Breast epithelium (tissue), 4 donors: ENCODE results near the gene MAMSTR. TPM values are rescaled to one million over a fixed set of nuclear protein-coding genes. Genes with fewer than 3 reads are reported as not detected.

Experiments
- DNase-seq, 2 donors: peaks; one replicate each; pipeline ENCODE4 v3.0.0-alpha.2; 2019; ENCODE audit warnings: low spot score in 2 of 2
- H3K27ac ChIP-seq, 2 donors: fragments of 200-600 bp; sonication (generic) in 1 of 2; one replicate each; pipeline ENCODE4 v1.5.1; 2016 to 2019; ENCODE audit warnings: mild to moderate bottlenecking in 1 of 2
- H3K27me3 ChIP-seq, 2 donors: fragments of 200-600 bp; sonication (generic) in 1 of 2; one replicate each; pipeline versions ENCODE4 v1.5.1 to v1.6.0; 2017 to 2019; ENCODE audit warnings: control low read depth in 1 of 2, mild to moderate bottlenecking in 1 of 2
- H3K36me3 ChIP-seq: fragments of 200-600 bp; one replicate; pipeline ENCODE4 v1.5.1; 2019
- H3K4me1 ChIP-seq, 2 donors: fragments of 200-600 bp; sonication (generic); one replicate each; pipeline ENCODE4 v1.5.1; 2016 to 2019; ENCODE audit warnings: control low read depth in 1 of 2
- H3K4me3 ChIP-seq, 3 donors: fragments of 200-600 bp; sonication (generic); 1 replicate in 2 of 3; 2 replicates in 1 of 3; pipeline ENCODE4 v1.5.1; 2016 to 2019; ENCODE audit warnings: mild to moderate bottlenecking in 3 of 3, moderate library complexity in 2 of 3
- H3K9me3 ChIP-seq, 2 donors: fragments of 200-600 bp; sonication (generic) in 1 of 2; one replicate each; pipeline ENCODE4 v1.5.1; 2016 to 2019; ENCODE audit warnings: control low read depth in 1 of 2
- POLR2A ChIP-seq: fragments of 450-650 bp; IDR thresholded peaks from one replicate; pipeline ENCODE4 v1.6.1; 2016; ENCODE audit warnings: antibody characterized with exemption, mild to moderate bottlenecking, moderate library complexity
- POLR2AphosphoS5 ChIP-seq, 3 donors: sonication (generic); formaldehyde crosslinking; IDR thresholded peaks; one replicate each; pipeline ENCODE4 v1.6.1; 2017; ENCODE audit warnings: antibody characterized with exemption in 3 of 3
- intact Hi-C: fragments of 100-400 bp; cut with DNase I; formaldehyde crosslinking; loops from one replicate; pipeline ENCODE4 v1.15.1; 2023; ENCODE audit warnings: low total_unique reads
- total RNA-seq, 3 donors: library from RNA; depleted of rRNA; stranded (reverse); fragments of >200 nt; gene quantifications; one replicate each; pipeline ENCODE4 v1.1.0, GENCODE V29; 2016
- TF ChIP-seq, protein P1 (sequence below), 3 donors: fragments of 450-650 bp; IDR thresholded peaks; one replicate each; pipeline ENCODE4 v1.5.1; 2016 to 2017; ENCODE audit warnings: antibody characterized with exemption in 3 of 3, mild to moderate bottlenecking in 3 of 3, moderate library complexity in 3 of 3

The MAMSTR gene
- total RNA-seq, 3 donors from 2014 or later, result 0.32 to 1.9 (median 1.3) TPM

DNA sequence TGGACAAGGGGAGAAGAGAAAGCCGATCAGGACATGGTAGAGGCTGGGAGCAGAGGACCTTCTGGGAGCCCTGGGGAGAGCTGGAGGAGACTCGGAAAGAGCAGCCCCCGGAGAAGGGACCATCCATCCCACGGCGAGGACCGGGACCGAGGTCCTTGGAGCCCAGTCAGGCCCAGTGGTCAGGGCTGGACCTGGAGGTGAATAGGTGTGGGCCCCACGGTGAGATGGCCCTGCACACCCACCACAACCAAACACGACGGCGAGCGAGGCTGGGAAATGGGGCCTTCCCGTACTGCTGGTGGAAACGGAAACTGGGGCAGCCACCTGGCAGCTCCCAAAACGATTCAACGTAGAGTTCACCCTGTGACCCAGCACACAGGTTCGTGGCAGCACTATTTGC is 43.0 kb downstream of the MAMSTR start:
- no peaks in the 10 kb centered on the region for H3K27me3 ChIP-seq
- intact Hi-C loops, result no loop called here
- H3K4me1 ChIP-seq, result peaks cover 0 to 7% of the 10 kb centered on the region in 2 donors
- no peaks in the 10 kb centered on the region for H3K9me3 ChIP-seq
- no peaks in the 10 kb centered on the region for H3K36me3 ChIP-seq
- TF ChIP-seq POLR2A, result no peak
- TF ChIP-seq, protein P1, sequence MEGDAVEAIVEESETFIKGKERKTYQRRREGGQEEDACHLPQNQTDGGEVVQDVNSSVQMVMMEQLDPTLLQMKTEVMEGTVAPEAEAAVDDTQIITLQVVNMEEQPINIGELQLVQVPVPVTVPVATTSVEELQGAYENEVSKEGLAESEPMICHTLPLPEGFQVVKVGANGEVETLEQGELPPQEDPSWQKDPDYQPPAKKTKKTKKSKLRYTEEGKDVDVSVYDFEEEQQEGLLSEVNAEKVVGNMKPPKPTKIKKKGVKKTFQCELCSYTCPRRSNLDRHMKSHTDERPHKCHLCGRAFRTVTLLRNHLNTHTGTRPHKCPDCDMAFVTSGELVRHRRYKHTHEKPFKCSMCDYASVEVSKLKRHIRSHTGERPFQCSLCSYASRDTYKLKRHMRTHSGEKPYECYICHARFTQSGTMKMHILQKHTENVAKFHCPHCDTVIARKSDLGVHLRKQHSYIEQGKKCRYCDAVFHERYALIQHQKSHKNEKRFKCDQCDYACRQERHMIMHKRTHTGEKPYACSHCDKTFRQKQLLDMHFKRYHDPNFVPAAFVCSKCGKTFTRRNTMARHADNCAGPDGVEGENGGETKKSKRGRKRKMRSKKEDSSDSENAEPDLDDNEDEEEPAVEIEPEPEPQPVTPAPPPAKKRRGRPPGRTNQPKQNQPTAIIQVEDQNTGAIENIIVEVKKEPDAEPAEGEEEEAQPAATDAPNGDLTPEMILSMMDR (IDR thresholded peaks at IDR 0.05), result no peak
- TF ChIP-seq POLR2AphosphoS5 (IDR thresholded peaks at IDR 0.05), result no peak
- peak overlapping the region; percentile 78 to 88 for H3K27ac ChIP-seq
- H3K4me3 ChIP-seq, result no peak overlapping the region
- no peak for DNase-seq

DNA sequence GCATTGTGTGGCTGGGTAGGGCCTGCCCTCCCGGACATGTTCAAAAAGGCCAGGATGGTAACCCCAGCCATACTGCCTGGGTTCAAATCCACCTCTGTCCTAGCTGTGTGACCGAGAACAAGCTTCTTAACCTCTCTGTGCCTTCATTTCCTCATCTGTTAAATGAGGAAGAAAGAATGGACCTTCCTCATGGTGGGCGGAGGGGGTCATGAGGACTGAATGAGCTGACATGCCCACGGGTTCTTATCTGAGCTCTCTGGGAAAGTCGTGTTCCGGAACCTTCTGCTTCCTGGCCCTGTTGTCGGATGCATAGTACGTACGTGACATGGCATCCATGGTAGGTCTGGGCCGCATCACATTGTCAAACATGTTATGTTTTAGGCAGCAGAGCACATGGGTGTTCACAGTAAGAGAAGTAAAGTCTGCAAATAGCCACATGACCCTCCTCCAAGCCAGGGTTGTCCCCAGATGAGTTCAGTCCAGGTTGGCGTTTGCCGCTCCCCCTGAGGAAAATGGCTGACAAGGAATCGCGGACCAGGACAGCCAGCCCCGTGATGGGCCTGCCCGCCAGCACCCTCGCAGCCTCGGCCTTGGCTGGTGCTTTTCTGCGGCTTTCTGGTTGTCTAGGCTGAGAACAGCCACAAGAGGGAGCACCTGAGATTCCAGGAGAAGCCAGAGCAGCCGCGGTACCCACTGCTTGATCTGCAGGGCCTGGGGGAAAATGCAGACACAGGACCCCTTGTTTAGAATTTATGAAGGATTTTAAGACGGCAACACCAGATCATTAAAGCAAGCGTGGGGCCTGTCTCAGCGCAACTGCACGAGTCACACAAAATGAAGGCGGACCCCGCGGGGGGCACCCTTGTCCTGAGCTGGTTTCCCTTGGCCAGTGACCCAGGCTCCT is 44.4 kb downstream of the MAMSTR start:
- TF ChIP-seq POLR2AphosphoS5 (IDR thresholded peaks at IDR 0.05) (peak in 2 of 3 donors; percentile 30 to 41), POLR2A (no peak)
- TF ChIP-seq, protein P1 (IDR thresholded peaks at IDR 0.05), result peak; percentile 81 to 91 (median 86)
- intact Hi-C loops, result no loop called here
- Histone ChIP-seq H3K27me3 (no peaks in the 10 kb centered on the region), H3K4me3 (peak overlapping the region in 1 of 3 donors; percentile 21), H3K27ac (peak overlapping the region in 1 of 2 donors; percentile 88), H3K36me3 (no peaks in the 10 kb centered on the region), H3K4me1 (peaks cover 0 to 7% of the 10 kb centered on the region in 2 donors), H3K9me3 (no peaks in the 10 kb centered on the region)
- DNase-seq, result peak; percentile 80

DNA sequence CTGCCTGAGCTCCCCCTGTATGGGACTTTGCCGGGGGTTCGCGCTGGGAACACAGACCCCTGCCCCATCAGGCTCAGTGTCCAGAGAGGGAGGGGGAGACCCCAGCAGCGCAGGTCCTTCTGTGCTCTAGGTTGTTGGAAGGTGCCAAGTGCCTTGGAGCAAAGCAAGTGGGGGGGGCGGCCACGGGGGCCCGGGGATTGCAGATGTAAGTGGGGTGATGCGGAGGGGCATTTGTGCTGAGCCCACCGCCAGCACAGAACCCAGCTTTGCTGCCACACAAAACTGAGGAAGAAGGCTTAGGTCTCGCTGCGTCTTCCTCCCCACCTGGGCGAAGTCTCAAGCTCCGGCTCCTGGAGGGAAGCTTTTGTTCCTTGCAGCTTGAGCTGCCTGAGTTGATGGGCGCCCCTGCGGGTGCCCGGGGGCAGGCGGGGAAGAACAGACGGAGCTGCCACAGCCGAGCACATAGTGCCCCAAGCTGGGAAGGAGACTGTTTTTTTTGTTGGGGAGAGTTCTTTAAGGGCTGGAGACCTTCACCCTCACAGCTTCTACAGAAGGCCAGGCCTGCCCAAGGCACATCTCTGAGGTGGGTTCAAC is 45.2 kb downstream of the MAMSTR start:
- H3K9me3 ChIP-seq, result no peaks in the 10 kb centered on the region
- DNase-seq, result no peak
- H3K27ac ChIP-seq, result no peak overlapping the region
- intact Hi-C loops, result no loop called here
- H3K36me3 ChIP-seq, result no peaks in the 10 kb centered on the region
- H3K4me1 ChIP-seq, result peaks cover 0 to 7% of the 10 kb centered on the region in 2 donors
- no peak overlapping the region for H3K4me3 ChIP-seq
- no peaks in the 10 kb centered on the region for H3K27me3 ChIP-seq
- TF ChIP-seq POLR2A, result no peak
- TF ChIP-seq POLR2AphosphoS5 (IDR thresholded peaks at IDR 0.05), result no peak
- TF ChIP-seq, protein P1 (IDR thresholded peaks at IDR 0.05), result no peak

DNA sequence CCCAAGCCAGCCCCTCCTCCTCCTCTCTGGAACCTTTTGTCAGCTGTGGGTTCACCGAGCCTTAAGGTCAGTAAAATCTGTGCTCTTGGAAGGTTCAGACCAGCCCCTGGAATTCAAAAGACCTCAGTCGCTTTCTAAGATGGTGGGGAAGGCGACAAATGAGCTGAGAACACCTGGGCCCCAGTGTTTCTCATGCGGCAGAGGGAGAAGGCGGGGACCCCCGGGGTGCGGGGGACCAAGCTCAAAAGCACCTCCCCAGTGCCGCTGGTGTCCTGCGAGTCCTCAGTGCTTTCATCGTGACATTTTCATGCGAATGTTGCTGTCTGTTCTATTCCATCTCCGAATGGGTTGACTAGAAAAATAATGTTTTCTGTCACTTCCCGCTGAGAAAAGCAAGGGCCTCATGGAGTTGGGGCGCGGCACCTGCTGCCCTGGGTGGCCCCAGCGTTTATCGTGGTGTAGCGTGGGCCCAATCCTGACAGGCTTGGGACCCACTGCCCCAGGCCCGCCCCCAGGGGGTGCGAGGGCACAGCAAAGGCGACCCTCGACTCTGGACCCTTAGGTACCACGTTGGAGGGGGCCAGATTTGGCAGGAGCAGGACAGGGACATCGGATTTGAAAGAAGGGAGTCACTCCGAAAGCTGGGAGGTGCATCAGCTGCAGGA is 46.0 kb downstream of the MAMSTR start:
- Histone ChIP-seq H3K4me3 (no peak overlapping the region), H3K36me3 (no peaks in the 10 kb centered on the region), H3K9me3 (no peaks in the 10 kb centered on the region), H3K4me1 (peaks cover 0 to 7% of the 10 kb centered on the region in 2 donors), H3K27me3 (no peaks in the 10 kb centered on the region), H3K27ac (no peak overlapping the region)
- no peak for DNase-seq
- intact Hi-C loops, result no loop called here
- TF ChIP-seq POLR2A, result no peak

DNA sequence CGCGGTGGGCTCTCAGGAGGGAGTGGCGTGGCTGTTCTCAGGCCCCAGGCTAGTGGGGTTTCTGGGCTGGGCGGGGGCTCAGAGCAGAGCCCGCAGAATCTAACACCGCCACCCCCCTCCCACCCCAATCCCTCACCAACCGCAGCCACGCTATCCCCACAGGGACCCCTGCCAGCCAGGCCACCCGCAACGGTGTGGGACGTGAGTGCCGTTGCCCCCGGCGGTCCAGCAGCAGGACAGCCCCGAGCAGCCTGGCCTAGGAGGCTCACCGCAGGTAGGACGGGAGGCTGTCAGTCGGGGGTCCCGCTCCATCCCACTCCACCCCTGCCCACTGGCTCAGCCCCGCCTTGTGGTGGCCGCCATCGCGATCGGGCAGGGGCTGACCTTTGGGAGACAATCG is 46.5 kb downstream of the MAMSTR start, which contains the start of gene NTN5:
Gene NTN5 (minus strand): TSS at position 24 of the 400 bp plus-strand sequence. CDS start 2,031 bp downstream, outside the sequence.
- H3K36me3 ChIP-seq, result no peaks in the 10 kb centered on the region
- DNase-seq, result no peak
- H3K4me1 ChIP-seq, result peaks cover 0 to 7% of the 10 kb centered on the region in 2 donors
- no peak within 1 kb of the TSS for H3K4me3 ChIP-seq
- H3K27me3 ChIP-seq, result no peaks in the 10 kb centered on the region
- H3K27ac ChIP-seq, result no peak within 1 kb of the TSS
- H3K9me3 ChIP-seq, result no peaks in the 10 kb centered on the region
- intact Hi-C loops, result no loop called here
- TF ChIP-seq POLR2AphosphoS5 (IDR thresholded peaks at IDR 0.05), result no peak
- no peak for TF ChIP-seq POLR2A
- TF ChIP-seq, protein P1 (IDR thresholded peaks at IDR 0.05), result no peak
